HepG2 (cell line): Measurements from ENCODE around the gene USP7. TPM values are rescaled to one million over a fixed set of nuclear protein-coding genes. Genes with fewer than 3 reads are reported as not detected.

Experiments
- CBX2 ChIP-seq, 2 experiments: fragments of 200-600 bp in 1 of 2; sonication (generic); formaldehyde crosslinking in 1 of 2; IDR thresholded peaks; 2 replicates each; pipeline versions ENCODE4 v1.7.0 to v1.8.1; 2018 to 2022; ENCODE audit warnings: low read depth in 2 of 2, low read length in 1 of 2, mild to moderate bottlenecking in 1 of 2, missing genetic modification reagents in 1 of 2
- CREM ChIP-seq, 2 experiments: sonication (generic) in 1 of 2; formaldehyde crosslinking in 1 of 2; IDR thresholded peaks; 2 replicates each; pipeline versions ENCODE4 v1.4.0 to v1.6.1; 2016 to 2020; ENCODE audit warnings: antibody characterized with exemption in 1 of 2, mild to moderate bottlenecking in 1 of 2, missing genetic modification reagents in 1 of 2
- EED ChIP-seq: sonication (generic); formaldehyde crosslinking; IDR thresholded peaks from 2 replicates; pipeline ENCODE4 v1.5.0; 2020; ENCODE audit warnings: mild to moderate bottlenecking, missing genetic modification reagents
- GPBP1L1 ChIP-seq: sonication (generic); formaldehyde crosslinking; IDR thresholded peaks from 2 replicates; pipeline ENCODE4 v1.5.0; 2020; ENCODE audit warnings: mild to moderate bottlenecking, missing genetic modification reagents
- HDAC2 ChIP-seq: sonication (generic); formaldehyde crosslinking; IDR thresholded peaks from 2 replicates; pipeline ENCODE4 v1.4.0; 2020; ENCODE audit warnings: missing genetic modification reagents
- MTF1 ChIP-seq: sonication (generic); formaldehyde crosslinking; IDR thresholded peaks from 2 replicates; pipeline ENCODE4 v1.5.0; 2020; ENCODE audit warnings: missing genetic modification reagents
- MXD1 ChIP-seq: sonication (generic); formaldehyde crosslinking; IDR thresholded peaks from 2 replicates; pipeline ENCODE4 v1.4.0; 2020; ENCODE audit warnings: mild to moderate bottlenecking, missing genetic modification reagents
- PBX2 ChIP-seq: IDR thresholded peaks from 2 replicates; pipeline ENCODE4 v1.6.1; 2016; ENCODE audit warnings: control low read depth
- REXO4 ChIP-seq: sonication (generic); formaldehyde crosslinking; IDR thresholded peaks from 2 replicates; pipeline ENCODE4 v1.8.0; 2022; ENCODE audit warnings: missing genetic modification reagents, mild to moderate bottlenecking, borderline replicate concordance
- SOX6 ChIP-seq, 2 experiments: fragments of 450-650 bp in 1 of 2; sonication (generic) in 1 of 2; formaldehyde crosslinking in 1 of 2; IDR thresholded peaks; 2 replicates each; pipeline versions ENCODE4 v1.4.0 to v1.6.1; 2017 to 2020; ENCODE audit warnings: antibody characterized with exemption in 1 of 2, mild to moderate bottlenecking in 1 of 2, missing genetic modification reagents in 1 of 2
- SYNCRIP ChIP-seq: fragments of 200-400 bp; formaldehyde crosslinking; IDR thresholded peaks from 2 replicates; pipeline ENCODE4 v1.6.1; 2018; ENCODE audit warnings: mild to moderate bottlenecking, low read depth, low read length; ENCODE audit not compliant: insufficient read depth
- THYN1 ChIP-seq: sonication (generic); formaldehyde crosslinking; IDR thresholded peaks from 2 replicates; pipeline ENCODE4 v1.8.1; 2023; ENCODE audit warnings: low read depth, mild to moderate bottlenecking, moderate library complexity, missing genetic modification reagents, borderline replicate concordance
- TOE1 ChIP-seq: sonication (generic); formaldehyde crosslinking; IDR thresholded peaks from 2 replicates; pipeline ENCODE4 v1.4.0; 2020; ENCODE audit warnings: mild to moderate bottlenecking, missing genetic modification reagents
- ZBTB21 ChIP-seq: sonication (generic); formaldehyde crosslinking; IDR thresholded peaks from 2 replicates; pipeline ENCODE4 v1.4.0; 2020; ENCODE audit warnings: missing genetic modification reagents
- ZNF646 ChIP-seq: sonication (generic); formaldehyde crosslinking; IDR thresholded peaks from 2 replicates; pipeline ENCODE4 v1.9.0; 2021; ENCODE audit warnings: mild to moderate bottlenecking, missing genetic modification reagents
- ZNF75D ChIP-seq: sonication (generic); formaldehyde crosslinking; IDR thresholded peaks from 2 replicates; pipeline ENCODE4 v1.8.1; 2023; ENCODE audit warnings: missing genetic modification reagents, mild to moderate bottlenecking, borderline replicate concordance
- ZSCAN21 ChIP-seq: sonication (generic); formaldehyde crosslinking; IDR thresholded peaks from 2 replicates; pipeline ENCODE4 v1.8.0; 2022; ENCODE audit warnings: mild to moderate bottlenecking, missing genetic modification reagents, moderate library complexity, borderline replicate concordance
- polyA plus RNA-seq, 8 experiments: library from polyadenylated mRNA; depleted of rRNA in 3 of 8; stranded (reverse) in 7 of 8; unstranded in 1 of 8; fragments of >200 nt; fragmentation: Illumina TruSeq in 4 of 8; extraction: Trizol in 4 of 8; gene quantifications; 2 replicates each; pipeline versions ENCODE4 v1.2.1 to v1.2.3, GENCODE V29; 2011 to 2016; ENCODE audit warnings: low read depth in 4 of 8, missing spikeins in 1 of 8, mixed read lengths in 1 of 8; ENCODE audit not compliant: insufficient read depth in 1 of 8
- total RNA-seq, 5 experiments: library from RNA; depleted of rRNA; stranded (reverse); fragments of >200 nt; fragmentation: Illumina TruSeq; extraction: Trizol; gene quantifications; 2 replicates each; pipeline ENCODE4 v1.2.3, GENCODE V29; 2016; ENCODE audit warnings: low read depth in 1 of 5

Gene USP7
- total and polyA plus RNA-seq, 2 of the 13 experiments (the other 11 are each of a cell fraction or from before 2014, with no cell fraction given) = 52.5 to 173 TPM

- TF ChIP-seq THYN1 (CRISPR knock-in tag) (0 out of 2 replicates have a peak, but pooled peaks have one; percentile 91), REXO4 (CRISPR knock-in tag) (no peak), ZNF75D (no peak), MTF1 (0 out of 2 replicates have a peak, but pooled peaks have one; percentile 60), PBX2 (CRISPR knock-in tag) (peak; percentile 50; the same call in 1 of the 2 replicates), SYNCRIP (no peak), SOX6 (IDR thresholded peaks at IDR 0.05) (no peak), SOX6 (CRISPR knock-in tag; IDR thresholded peaks at IDR 0.05) (peak; percentile 99), HDAC2 (peak; percentile 98), ZNF646 (CRISPR knock-in tag) (peak; percentile 100), CREM (IDR thresholded peaks at IDR 0.05) (peak; percentile 89), CREM (CRISPR knock-in tag; IDR thresholded peaks at IDR 0.05) (no peak), CBX2 (IDR thresholded peaks at IDR 0.05; ENCODE audit: low read depth, low read length) (no peak), CBX2 (CRISPR knock-in tag; IDR thresholded peaks at IDR 0.05; ENCODE audit: low read depth) (no peak), TOE1 (CRISPR knock-in tag) (peak; percentile 85), ZBTB21 (CRISPR knock-in tag) (no peak), GPBP1L1 (CRISPR knock-in tag) (no peak), MXD1 (peak; percentile 88; the same call in 1 of the 2 replicates), EED (CRISPR knock-in tag) (peak; percentile 91; the same call in 1 of the 2 replicates), ZSCAN21 (CRISPR knock-in tag) (peak; percentile 79)
These were observed 99.9 kb downstream of the USP7 start (continued) for GRCh38 chr16:8863594-8864424.
